Caco-2 (cell line): ENCODE results near the gene MYADML2. TPM values are rescaled to one million over a fixed set of nuclear protein-coding genes. Genes with fewer than 3 reads are reported as not detected.
A peak's percentile ranks its signal among the peaks of the same experiment; 100 is the strongest.

Experiments
- BruUV-seq: library from RNA; stranded (reverse); fragments of 400-500 nt; replicated peaks from 2 replicates; lab custom pipeline; 2021; lab: Mats Ljungman, UMichigan
- CTCF ChIA-PET: fragments of 300-600 bp; sonication (Branson Sonifier 250); formaldehyde crosslinking; loops from one replicate; lab custom pipeline; 2022; ENCODE audit warnings: antibody characterized with exemption; lab: Charles Lee
- POLR2A ChIA-PET: fragments of 300-600 bp; sonication (Branson Sonifier 250); formaldehyde crosslinking; loops from one replicate; lab custom pipeline; 2022; ENCODE audit warnings: antibody characterized with exemption; lab: Charles Lee
- DNase-seq, 2 experiments: peaks; one replicate each; pipeline versions ENCODE4 v3.0.0 to v3.0.0-alpha.2; 2020 to 2022
- H3K27me3 ChIP-seq: replicated peaks from 2 replicates; pipeline ENCODE4 v1.6.0; 2011; ENCODE audit warnings: low read length; ENCODE audit not compliant: control insufficient read depth, insufficient read depth
- H3K36me3 ChIP-seq: 2 replicates; pipeline ENCODE4 v1.5.1; 2011; ENCODE audit warnings: low read length; ENCODE audit not compliant: control insufficient read depth, insufficient read depth
- H3K4me1 ChIP-seq: fragments of 250-450 bp; sonication (Bioruptor Pico); 2 replicates; pipeline ENCODE4 v1.5.1; 2020; ENCODE audit warnings: mild to moderate bottlenecking
- H3K4me3 ChIP-seq: 2 replicates; pipeline ENCODE4 v1.5.1; 2011; ENCODE audit warnings: low read depth, mild to moderate bottlenecking, control low read depth, low read length
- H3K9me3 ChIP-seq: fragments of 250-450 bp; sonication (Bioruptor Pico); 2 replicates; pipeline ENCODE4 v1.5.1; 2020; ENCODE audit warnings: mild to moderate bottlenecking, moderate library complexity
- H3K27ac Mint-ChIP-seq: one replicate; pipeline ENCODE4 v1.8.0; 2022; ENCODE audit warnings: mixed read lengths; ENCODE audit not compliant: unreplicated experiment
- H3K27me3 Mint-ChIP-seq: one replicate; pipeline ENCODE4 v1.8.0; 2022; ENCODE audit warnings: mixed read lengths; ENCODE audit not compliant: insufficient read depth, unreplicated experiment
- H3K36me3 Mint-ChIP-seq: one replicate; pipeline ENCODE4 v1.8.0; 2022; ENCODE audit warnings: mild to moderate bottlenecking, mixed read lengths; ENCODE audit not compliant: insufficient read depth, unreplicated experiment
- H3K4me1 Mint-ChIP-seq: one replicate; pipeline ENCODE4 v1.8.0; 2022; ENCODE audit warnings: low read depth, mixed read lengths; ENCODE audit not compliant: unreplicated experiment
- H3K4me3 Mint-ChIP-seq: one replicate; pipeline ENCODE4 v1.8.0; 2022; ENCODE audit warnings: mild to moderate bottlenecking, moderate library complexity, mixed read lengths; ENCODE audit not compliant: unreplicated experiment
- H3K9me3 Mint-ChIP-seq: one replicate; pipeline ENCODE4 v1.8.0; 2022; ENCODE audit warnings: mixed read lengths; ENCODE audit not compliant: unreplicated experiment
- intact Hi-C: fragments of 100-400 bp; cut with micrococcal nuclease; formaldehyde crosslinking; loops from one replicate; pipeline ENCODE4 v1.10.0; 2022; ENCODE audit not compliant: unreplicated experiment
- total RNA-seq: library from RNA; stranded (reverse); gene quantifications from 2 replicates; pipeline ENCODE4 v1.2.3, GENCODE V29; 2022
- TF ChIP-seq, protein P1 (sequence below), 2 experiments: fragments of 200-600 bp in 1 of 2; IDR thresholded peaks; 1 replicate in 1 of 2; 2 replicates in 1 of 2; pipeline versions ENCODE4 v1.5.1 to v1.8.0; 2011 to 2022; ENCODE audit warnings: antibody characterized with exemption in 1 of 2, control low read depth in 1 of 2, inconsistent platforms in 1 of 2, low read depth in 1 of 2, low read length in 1 of 2, mild to moderate bottlenecking in 1 of 2, moderate library complexity in 1 of 2; ENCODE audit not compliant: insufficient read depth in 1 of 2, severe bottlenecking in 1 of 2, unreplicated experiment in 1 of 2

MYADML2 gene
- total RNA-seq, 1 experiment from 2014 or later, result not detected

DNA sequence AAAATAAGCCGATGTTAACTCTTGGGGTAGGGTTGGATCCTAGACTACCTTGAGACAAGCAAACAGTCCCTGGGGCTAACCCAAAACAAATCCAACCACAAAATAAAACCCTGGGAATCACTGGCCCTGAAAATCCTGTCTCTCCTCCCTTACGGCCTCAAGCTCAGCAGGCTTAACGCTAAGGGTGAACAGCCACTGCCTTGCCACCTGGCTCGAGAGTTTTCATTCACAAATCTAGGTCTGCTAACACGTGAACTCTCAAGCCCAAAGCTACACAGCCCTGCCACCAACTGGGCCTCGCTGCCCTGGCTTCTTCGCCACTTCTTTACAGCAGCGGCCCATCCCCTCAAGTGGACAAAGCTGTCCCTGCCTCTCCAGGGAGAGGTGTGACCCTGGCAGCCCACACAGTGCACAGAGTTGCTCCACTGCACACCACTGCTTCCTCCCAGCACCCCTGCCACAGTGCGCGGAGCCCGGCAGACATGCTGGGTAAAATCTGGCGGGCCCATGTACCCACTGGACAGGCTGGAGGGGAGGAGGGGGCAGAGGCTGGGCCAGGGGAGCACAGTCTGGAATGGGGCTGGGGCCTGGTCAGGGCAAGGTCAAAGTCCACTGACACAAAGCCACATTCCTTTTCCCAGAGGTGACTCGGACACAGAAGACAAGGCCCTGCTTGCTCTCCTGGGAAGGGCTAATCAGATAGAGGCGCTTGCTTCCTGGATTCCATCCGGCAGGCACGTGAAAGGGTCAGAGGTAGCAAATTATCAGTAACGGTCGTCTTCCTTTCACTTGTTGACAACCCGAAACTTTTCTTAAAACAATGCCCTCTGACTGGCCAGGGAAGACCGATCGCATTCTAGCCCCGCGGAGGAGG, 36.8 kb downstream of the MYADML2 start:
- intact Hi-C loops, result loop anchor here (1.0 to 2.0 kb wide), 2 partner anchors 17 to 19 kb away; partner anchors contain the start of genes ALYREF, ANAPC11 and MAFG
- H3K9me3 Mint-ChIP-seq, result no peaks in the 10 kb centered on the region
- TSS peak; percentile 41 for BruUV-seq
- ChIA-PET POLR2A (interaction anchor here (0.6 kb wide), 1 partner anchor 55 kb away, joined by 3 read pairs; no protein-coding TSS in a partner anchor), CTCF (interaction anchor here (1.1 kb wide), 1 partner anchor 18 kb away, joined by 3 read pairs; no protein-coding TSS in a partner anchor)
- peak overlapping the region; percentile 94 for H3K27ac Mint-ChIP-seq
- no peaks in the 10 kb centered on the region for H3K27me3 ChIP-seq
- peaks cover 15% of the 10 kb centered on the region for H3K4me1 ChIP-seq
- H3K36me3 ChIP-seq, result peaks cover 22% of the 10 kb centered on the region
- TF ChIP-seq, protein P1, sequence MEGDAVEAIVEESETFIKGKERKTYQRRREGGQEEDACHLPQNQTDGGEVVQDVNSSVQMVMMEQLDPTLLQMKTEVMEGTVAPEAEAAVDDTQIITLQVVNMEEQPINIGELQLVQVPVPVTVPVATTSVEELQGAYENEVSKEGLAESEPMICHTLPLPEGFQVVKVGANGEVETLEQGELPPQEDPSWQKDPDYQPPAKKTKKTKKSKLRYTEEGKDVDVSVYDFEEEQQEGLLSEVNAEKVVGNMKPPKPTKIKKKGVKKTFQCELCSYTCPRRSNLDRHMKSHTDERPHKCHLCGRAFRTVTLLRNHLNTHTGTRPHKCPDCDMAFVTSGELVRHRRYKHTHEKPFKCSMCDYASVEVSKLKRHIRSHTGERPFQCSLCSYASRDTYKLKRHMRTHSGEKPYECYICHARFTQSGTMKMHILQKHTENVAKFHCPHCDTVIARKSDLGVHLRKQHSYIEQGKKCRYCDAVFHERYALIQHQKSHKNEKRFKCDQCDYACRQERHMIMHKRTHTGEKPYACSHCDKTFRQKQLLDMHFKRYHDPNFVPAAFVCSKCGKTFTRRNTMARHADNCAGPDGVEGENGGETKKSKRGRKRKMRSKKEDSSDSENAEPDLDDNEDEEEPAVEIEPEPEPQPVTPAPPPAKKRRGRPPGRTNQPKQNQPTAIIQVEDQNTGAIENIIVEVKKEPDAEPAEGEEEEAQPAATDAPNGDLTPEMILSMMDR (IDR thresholded peaks at IDR 0.05; ENCODE audit: insufficient read depth in 1 of 2, low read depth in 1 of 2, low read length in 1 of 2, severe bottlenecking in 1 of 2, unreplicated experiment in 1 of 2), result no peak
- H3K4me3 Mint-ChIP-seq, result peak overlapping the region; percentile 89
- H3K9me3 ChIP-seq, result no peaks in the 10 kb centered on the region
- H3K4me1 Mint-ChIP-seq, result peaks cover 13% of the 10 kb centered on the region
- peaks cover 91% of the 10 kb centered on the region for H3K36me3 Mint-ChIP-seq
- DNase-seq, result peak; percentile 87 to 93
- peak overlapping the region; percentile 99 for H3K4me3 ChIP-seq
- H3K27me3 Mint-ChIP-seq, result no peaks in the 10 kb centered on the region

DNA sequence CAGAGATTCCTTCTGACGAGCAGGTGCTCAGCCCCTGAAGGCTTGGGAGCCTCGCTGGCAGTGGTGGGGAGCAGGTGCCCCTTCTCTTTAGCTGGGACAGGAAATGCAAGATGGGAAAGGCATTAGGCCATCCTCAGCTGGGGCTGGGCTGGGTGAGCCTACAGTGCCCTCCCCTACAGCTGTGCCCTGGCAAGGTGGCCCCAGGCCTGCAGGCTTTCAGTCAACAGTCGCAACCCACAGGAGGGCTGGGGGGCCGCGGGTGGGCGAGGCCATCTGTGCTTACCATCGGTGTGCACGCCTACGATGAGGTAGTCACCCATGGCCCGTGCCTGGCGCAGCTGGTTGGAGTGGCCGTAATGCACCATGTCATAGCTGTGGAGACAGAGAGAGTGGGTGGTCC, 37.8 kb downstream of the MYADML2 start:
- H3K4me1 Mint-ChIP-seq, result peaks cover 13% of the 10 kb centered on the region
- H3K36me3 ChIP-seq, result peaks cover 16% of the 10 kb centered on the region
- H3K9me3 Mint-ChIP-seq, result no peaks in the 10 kb centered on the region
- H3K4me1 ChIP-seq, result peaks cover 15% of the 10 kb centered on the region
- no TSS peak for BruUV-seq
- peaks cover 91% of the 10 kb centered on the region for H3K36me3 Mint-ChIP-seq
- DNase-seq, result no peak
- H3K27me3 ChIP-seq, result no peaks in the 10 kb centered on the region
- H3K9me3 ChIP-seq, result no peaks in the 10 kb centered on the region
- H3K27ac Mint-ChIP-seq, result peak overlapping the region; percentile 94
- CTCF ChIA-PET, result interaction anchor here (0.6 kb wide), 1 partner anchor 15 kb away, joined by 4 read pairs; no protein-coding TSS in a partner anchor
- POLR2A ChIA-PET, result no interaction called here
- TF ChIP-seq, protein P1 (IDR thresholded peaks at IDR 0.05; ENCODE audit: insufficient read depth in 1 of 2, low read depth in 1 of 2, low read length in 1 of 2, severe bottlenecking in 1 of 2, unreplicated experiment in 1 of 2), result no peak
- peak overlapping the region; percentile 89 for H3K4me3 Mint-ChIP-seq
- H3K27me3 Mint-ChIP-seq, result no peaks in the 10 kb centered on the region
- no peak overlapping the region for H3K4me3 ChIP-seq
- intact Hi-C loops, result no loop called here

DNA sequence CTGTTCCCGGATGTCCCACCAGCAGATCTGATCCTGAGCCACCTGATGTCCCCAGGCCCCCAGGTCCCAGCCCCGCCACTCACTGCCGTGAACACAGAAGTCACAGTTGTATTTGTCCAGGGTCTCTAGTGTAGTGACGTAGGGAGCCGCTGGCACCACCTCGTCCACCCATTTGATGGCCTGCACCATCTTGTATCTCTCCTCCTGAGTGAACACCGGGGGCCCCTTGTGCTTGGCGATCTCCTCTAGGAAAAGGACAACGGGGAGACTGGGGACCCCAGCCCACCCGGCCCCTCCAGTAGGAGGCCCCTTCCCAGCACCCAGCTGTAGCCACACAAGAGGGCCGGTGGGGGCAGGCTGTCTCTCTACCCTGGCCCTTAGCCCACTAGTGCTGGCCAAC, 38.2 kb downstream of the MYADML2 start:
- no peak overlapping the region for H3K4me3 Mint-ChIP-seq
- H3K36me3 ChIP-seq, result peaks cover 16% of the 10 kb centered on the region
- H3K4me3 ChIP-seq, result no peak overlapping the region
- peaks cover 13% of the 10 kb centered on the region for H3K4me1 Mint-ChIP-seq
- H3K9me3 ChIP-seq, result no peaks in the 10 kb centered on the region
- peaks cover 15% of the 10 kb centered on the region for H3K4me1 ChIP-seq
- peak overlapping the region; percentile 94 for H3K27ac Mint-ChIP-seq
- CTCF ChIA-PET, result interaction anchor here (0.6 kb wide), 1 partner anchor 15 kb away, joined by 4 read pairs; no protein-coding TSS in a partner anchor
- H3K27me3 Mint-ChIP-seq, result no peaks in the 10 kb centered on the region
- DNase-seq, result no peak
- POLR2A ChIA-PET, result no interaction called here
- H3K27me3 ChIP-seq, result no peaks in the 10 kb centered on the region
- no peaks in the 10 kb centered on the region for H3K9me3 Mint-ChIP-seq
- TF ChIP-seq, protein P1 (IDR thresholded peaks at IDR 0.05; ENCODE audit: insufficient read depth in 1 of 2, low read depth in 1 of 2, low read length in 1 of 2, severe bottlenecking in 1 of 2, unreplicated experiment in 1 of 2), result no peak
- peaks cover 92% of the 10 kb centered on the region for H3K36me3 Mint-ChIP-seq
- intact Hi-C loops, result no loop called here
- no TSS peak for BruUV-seq
